PC-3 (cell line): ENCODE results near the gene USP3. TPM values are rescaled to one million over a fixed set of nuclear protein-coding genes. Genes with fewer than 3 reads are reported as not detected.

Experiments used
- ATAC-seq: fragments of 200-7000 bp; cut with Tn5 transposase; 2 replicates; pipeline ENCODE4 v1.9.1; 2020; ENCODE audit warnings: mild to moderate bottlenecking, moderate library complexity
- BruUV-seq: library from RNA; stranded (reverse); fragments of 400-500 nt; replicated peaks from 2 replicates; lab custom pipeline; 2021; lab: Mats Ljungman, UMichigan
- CTCF ChIA-PET: fragments of 300-600 bp; sonication (Branson Sonifier 250); formaldehyde crosslinking; loops from one replicate; lab custom pipeline; 2022; ENCODE audit warnings: antibody characterized with exemption; lab: Charles Lee
- POLR2A ChIA-PET: fragments of 300-600 bp; sonication (Branson Sonifier 250); formaldehyde crosslinking; loops from one replicate; lab custom pipeline; 2022; ENCODE audit warnings: antibody characterized with exemption; ENCODE audit not compliant: unreplicated experiment; lab: Charles Lee
- DNase-seq: peaks from one replicate; pipeline ENCODE4 v3.0.0-alpha.2; 2015
- H2AFZ ChIP-seq: fragments of 300-600 bp; sonication (generic); 2 replicates; pipeline ENCODE4 v1.6.0; 2016; ENCODE audit warnings: antibody characterized with exemption, low read length
- H3F3A ChIP-seq: fragments of 300-600 bp; sonication (generic); one replicate; pipeline ENCODE4 v1.6.0; 2017; ENCODE audit warnings: antibody characterized with exemption, low read length, control low read depth, mild to moderate bottlenecking; ENCODE audit not compliant: unreplicated experiment
- H3K27ac ChIP-seq: fragments of 300-600 bp; sonication (generic); 2 replicates; pipeline ENCODE4 v1.5.1; 2016; ENCODE audit warnings: mild to moderate bottlenecking, low read length
- H3K27me3 ChIP-seq: fragments of 300-600 bp; sonication (generic); 2 replicates; pipeline ENCODE4 v1.6.1; 2016; ENCODE audit warnings: low read length, mixed read lengths
- H3K36me3 ChIP-seq: fragments of 300-600 bp; sonication (generic); 2 replicates; pipeline ENCODE4 v1.6.1; 2016; ENCODE audit warnings: low read depth, mixed run types, low read length, mixed read lengths
- H3K4me1 ChIP-seq: fragments of 300-600 bp; sonication (generic); 2 replicates; pipeline ENCODE4 v1.5.1; 2016; ENCODE audit warnings: low read length; ENCODE audit not compliant: insufficient read depth
- H3K4me2 ChIP-seq: fragments of 300-600 bp; sonication (generic); 2 replicates; pipeline ENCODE4 v1.6.0; 2016; ENCODE audit warnings: low read length
- H3K4me3 ChIP-seq: fragments of 300-600 bp; sonication (generic); 2 replicates; pipeline ENCODE4 v1.5.1; 2016; ENCODE audit warnings: mild to moderate bottlenecking, low read length, mixed read lengths
- H3K79me2 ChIP-seq: fragments of 300-600 bp; sonication (generic); 2 replicates; pipeline ENCODE4 v1.6.1; 2017; ENCODE audit warnings: low read length, mixed read lengths
- H3K9ac ChIP-seq: fragments of 300-600 bp; sonication (generic); 2 replicates; pipeline ENCODE4 v1.6.0; 2016; ENCODE audit warnings: mild to moderate bottlenecking, low read length
- H3K9me2 ChIP-seq: fragments of 300-600 bp; sonication (generic); replicated peaks from 2 replicates; pipeline ENCODE4 v1.6.1; 2016; ENCODE audit warnings: mixed run types, low read length, mixed read lengths
- H3K9me3 ChIP-seq: fragments of 300-600 bp; sonication (generic); 2 replicates; pipeline ENCODE4 v1.6.1; 2016; ENCODE audit warnings: low read length, mixed read lengths
- H4K20me1 ChIP-seq: fragments of 300-600 bp; sonication (generic); 2 replicates; pipeline ENCODE4 v1.6.1; 2016; ENCODE audit warnings: low read length, mixed read lengths
- EZH2 ChIP-seq: fragments of 300-600 bp; sonication (generic); IDR thresholded peaks from one replicate; pipeline ENCODE4 v1.6.1; 2017; ENCODE audit warnings: antibody characterized with exemption, mild to moderate bottlenecking, low read length; ENCODE audit not compliant: unreplicated experiment
- EZH2phosphoT487 ChIP-seq: fragments of 300-600 bp; sonication (generic); IDR thresholded peaks from 2 replicates; pipeline ENCODE4 v1.6.1; 2018; ENCODE audit warnings: mild to moderate bottlenecking, antibody characterized with exemption, low read length, borderline replicate concordance
- intact Hi-C: fragments of 100-400 bp; cut with micrococcal nuclease; formaldehyde crosslinking; loops from 2 replicates; pipeline ENCODE4 v1.9.0; 2023
- total RNA-seq: library from RNA; depleted of rRNA; stranded (reverse); fragments of >200 nt; gene quantifications from 2 replicates; pipeline ENCODE4 v1.2.3, GENCODE V29; 2014
- TF ChIP-seq, protein P1 (sequence below): fragments of 300-600 bp; sonication (generic); conservative IDR thresholded peaks from 2 replicates; pipeline ENCODE4 v1.5.1; 2017; ENCODE audit warnings: antibody characterized with exemption, low read depth, mild to moderate bottlenecking, low read length

The USP3 gene
- total RNA-seq, 1 experiment from 2014 or later: 26.9 TPM

DNA sequence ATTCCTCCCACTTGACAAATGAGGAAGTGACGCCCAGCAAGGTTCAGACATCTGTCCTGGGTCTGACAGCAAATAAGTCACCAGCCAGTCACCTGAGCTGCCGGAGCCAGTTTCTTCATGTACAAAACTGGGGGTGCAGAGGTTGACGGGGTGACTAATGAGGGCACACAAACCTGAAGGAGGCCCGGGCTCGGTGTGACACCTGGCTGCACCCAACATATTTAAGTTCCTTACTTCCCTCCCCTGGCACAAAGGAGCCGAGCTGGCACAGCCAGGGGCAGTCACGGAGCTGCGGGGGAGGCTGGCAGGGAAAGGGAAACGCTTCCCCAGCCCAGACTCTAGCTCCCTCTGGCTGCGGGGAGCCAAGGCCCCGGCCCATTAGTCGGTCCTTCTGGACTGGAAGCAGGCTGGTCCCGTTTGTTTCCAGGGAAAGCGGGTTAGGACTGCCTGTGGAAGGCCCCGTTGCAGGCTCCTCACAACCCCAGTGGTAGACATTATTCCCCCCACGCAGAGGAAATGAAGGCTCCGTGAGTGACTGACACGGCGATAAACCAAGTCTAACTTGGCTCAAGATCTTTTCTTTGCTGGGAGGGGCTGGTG is 95.1 kb downstream of the USP3 start:
- intact Hi-C loops: loop anchor here (1.0 to 5.0 kb wide), 3 partner anchors 132 to 312 kb away; no protein-coding TSS in a partner anchor

GRCh38 chr15:63600001-63600615 is 95.7 kb downstream of the USP3 start:
- TF ChIP-seq, protein P1, sequence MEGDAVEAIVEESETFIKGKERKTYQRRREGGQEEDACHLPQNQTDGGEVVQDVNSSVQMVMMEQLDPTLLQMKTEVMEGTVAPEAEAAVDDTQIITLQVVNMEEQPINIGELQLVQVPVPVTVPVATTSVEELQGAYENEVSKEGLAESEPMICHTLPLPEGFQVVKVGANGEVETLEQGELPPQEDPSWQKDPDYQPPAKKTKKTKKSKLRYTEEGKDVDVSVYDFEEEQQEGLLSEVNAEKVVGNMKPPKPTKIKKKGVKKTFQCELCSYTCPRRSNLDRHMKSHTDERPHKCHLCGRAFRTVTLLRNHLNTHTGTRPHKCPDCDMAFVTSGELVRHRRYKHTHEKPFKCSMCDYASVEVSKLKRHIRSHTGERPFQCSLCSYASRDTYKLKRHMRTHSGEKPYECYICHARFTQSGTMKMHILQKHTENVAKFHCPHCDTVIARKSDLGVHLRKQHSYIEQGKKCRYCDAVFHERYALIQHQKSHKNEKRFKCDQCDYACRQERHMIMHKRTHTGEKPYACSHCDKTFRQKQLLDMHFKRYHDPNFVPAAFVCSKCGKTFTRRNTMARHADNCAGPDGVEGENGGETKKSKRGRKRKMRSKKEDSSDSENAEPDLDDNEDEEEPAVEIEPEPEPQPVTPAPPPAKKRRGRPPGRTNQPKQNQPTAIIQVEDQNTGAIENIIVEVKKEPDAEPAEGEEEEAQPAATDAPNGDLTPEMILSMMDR: no peak
- no peak for TF ChIP-seq EZH2phosphoT487
- TF ChIP-seq EZH2: no peak
- Histone ChIP-seq H3K4me1 (peaks cover 7% of the 10 kb centered on the region; the same call in 1 of the 2 replicates), H3K9me2 (no peaks in the 10 kb centered on the region), H3F3A (no peaks in the 10 kb centered on the region), H3K79me2 (peaks cover 6% of the 10 kb centered on the region), H4K20me1 (no peaks in the 10 kb centered on the region), H3K9me3 (no peaks in the 10 kb centered on the region), H3K4me2 (peak overlapping the region; percentile 99), H3K9ac (peak overlapping the region; percentile 75), H2AFZ (peak overlapping the region; percentile 73), H3K27me3 (no peaks in the 10 kb centered on the region), H3K36me3 (no peaks in the 10 kb centered on the region), H3K27ac (peak overlapping the region; percentile 5), H3K4me3 (peak overlapping the region; percentile 83)
- ATAC-seq: peak; percentile 13
- peak; percentile 17 for DNase-seq
- BruUV-seq: TSS peak; percentile 56
- ChIA-PET POLR2A (interaction anchor here (0.6 to 0.9 kb wide), 3 partner anchors 95 to 135 kb away, joined by 3 to 5 read pairs (median 3); no protein-coding TSS in a partner anchor), CTCF (interaction anchor here (0.9 to 1.4 kb wide), 2 partner anchors 126 to 471 kb away, joined by 3 read pairs; no protein-coding TSS in a partner anchor)
- intact Hi-C loops: loop anchor here (1.0 kb wide), 1 partner anchor 96 kb away; the partner anchor contains the start of gene USP3

More for the DNA sequence above, 95.1 kb downstream of the USP3 start:
- peak overlapping the region; percentile 75 for H3K9ac ChIP-seq
- ATAC-seq (peak; percentile 48), DNase-seq (peak; percentile 69)
- peaks cover 6% of the 10 kb centered on the region for H3K79me2 ChIP-seq
- H3K9me2 ChIP-seq: no peaks in the 10 kb centered on the region
- ChIA-PET CTCF (interaction anchor here (0.7 to 1.4 kb wide), 5 partner anchors 10 to 472 kb away, joined by 3 to 4 read pairs (median 3); no protein-coding TSS in a partner anchor), POLR2A (interaction anchor here (0.6 to 0.9 kb wide), 3 partner anchors 94 to 137 kb away, joined by 3 to 5 read pairs (median 3); no protein-coding TSS in a partner anchor)
- TF ChIP-seq, protein P1: peak; percentile 77
- TF ChIP-seq EZH2phosphoT487: no peak
- peaks cover 7% of the 10 kb centered on the region; the same call in 1 of the 2 replicates for H3K4me1 ChIP-seq
- H3K27ac ChIP-seq: peak overlapping the region; percentile 5; the same call in 1 of the 2 replicates
- H3K27me3 ChIP-seq: no peaks in the 10 kb centered on the region
- no peaks in the 10 kb centered on the region for H4K20me1 ChIP-seq
- peak overlapping the region; percentile 73; the same call in 1 of the 2 replicates for H2AFZ ChIP-seq
- H3F3A ChIP-seq: no peaks in the 10 kb centered on the region
- H3K36me3 ChIP-seq: no peaks in the 10 kb centered on the region
- H3K4me2 ChIP-seq: peak overlapping the region; percentile 99
- no TSS peak for BruUV-seq
- no peaks in the 10 kb centered on the region for H3K9me3 ChIP-seq
- H3K4me3 ChIP-seq: peak overlapping the region; percentile 83
